Muscle layer of duodenum (tissue), 2 donors: Measurements from ENCODE around the gene CIAO1.
"Not testable (repeated sequence)": the region's sequence is repeated elsewhere in the genome, so short reads cannot be mapped to it uniquely, and the experiment has no call there.

Source experiments
- H3K27ac ChIP-seq: one replicate; pipeline ENCODE4 v1.7.0; 2013; ENCODE audit warnings: mild to moderate bottlenecking, low read length
- H3K27me3 ChIP-seq: one replicate; pipeline ENCODE4 v1.7.0; 2013; ENCODE audit warnings: low read depth, mild to moderate bottlenecking, control low read depth, low read length
- H3K36me3 ChIP-seq, 2 donors: one replicate each; pipeline ENCODE4 v1.7.0; 2013; ENCODE audit warnings: low read length in 2 of 2, control low read depth in 1 of 2, mild to moderate bottlenecking in 1 of 2; ENCODE audit not compliant: insufficient read depth in 2 of 2, control insufficient read depth in 1 of 2
- H3K4me1 ChIP-seq, 2 donors: one replicate each; pipeline ENCODE4 v1.7.0; 2013; ENCODE audit warnings: low read length in 2 of 2, mild to moderate bottlenecking in 2 of 2, control low read depth in 1 of 2, moderate library complexity in 1 of 2; ENCODE audit not compliant: insufficient read depth in 2 of 2, control insufficient read depth in 1 of 2
- H3K4me3 ChIP-seq, 2 donors: one replicate each; pipeline ENCODE4 v1.7.0; 2013; ENCODE audit warnings: low read length in 2 of 2, low read depth in 1 of 2, mild to moderate bottlenecking in 1 of 2
- H3K9me3 ChIP-seq, 2 donors: one replicate each; pipeline ENCODE4 v1.7.0; 2013; ENCODE audit warnings: low read length in 2 of 2, control low read depth in 1 of 2, mild to moderate bottlenecking in 1 of 2; ENCODE audit not compliant: control insufficient read depth in 1 of 2
- donor health status: healthy.

The CIAO1 gene

GRCh38 chr2:96265840-96266679 is at the start of gene CIAO1, which contains the start of gene TMEM127:
Gene CIAO1 (plus strand): TSS chr2:96266225. CDS start chr2:96266351, 126 bp downstream.
Gene TMEM127 (minus strand): TSS chr2:96265997. CDS start chr2:96265381, 616 bp downstream.
- H3K4me3 ChIP-seq: peak within 1 kb of the TSS; percentile 98 to 99
- H3K27ac ChIP-seq: peak within 1 kb of the TSS; percentile 80
- no peaks in the 10 kb centered on the region for H3K27me3 ChIP-seq
- H3K36me3 ChIP-seq: peaks cover 20 to 25% of the 10 kb centered on the region in 2 donors
- peaks cover 19 to 43% of the 10 kb centered on the region in 2 donors for H3K4me1 ChIP-seq
- H3K9me3 ChIP-seq: no peaks in the 10 kb centered on the region

DNA sequence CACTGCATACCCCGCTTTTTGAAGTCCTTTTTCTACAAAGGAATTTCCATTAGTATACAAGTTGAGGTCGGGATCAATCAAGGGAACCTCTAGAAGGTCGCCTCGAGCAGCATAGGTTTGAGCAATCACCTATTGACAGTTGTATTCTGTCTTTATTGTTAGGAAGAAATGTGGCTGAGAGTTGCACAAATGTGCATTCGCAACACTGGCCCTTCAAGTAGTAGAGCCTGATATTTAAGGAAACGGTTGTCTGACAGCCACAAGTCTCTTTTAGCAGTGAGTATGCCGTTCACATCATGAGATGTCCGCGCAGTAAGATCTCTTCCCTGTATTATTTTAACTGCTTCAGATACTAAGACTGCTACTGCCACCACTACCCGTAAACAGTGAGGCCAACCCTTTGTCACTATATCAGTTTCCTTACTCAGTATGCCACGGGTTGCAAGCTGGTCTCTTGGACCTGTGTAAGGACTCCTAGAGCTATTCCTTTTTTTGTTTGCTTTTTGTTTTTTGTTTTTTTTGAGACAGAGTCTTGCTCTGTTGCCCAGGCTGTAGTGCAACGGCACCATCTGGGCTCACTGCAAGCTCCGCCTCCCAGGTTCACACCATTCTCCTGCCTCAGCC is 47.4 kb upstream of the CIAO1 start:
- no peak overlapping the region for H3K27ac ChIP-seq
- H3K36me3 ChIP-seq: no peaks in the 10 kb centered on the region

GRCh38 chr2:96219959-96220358 is 46.1 kb upstream of the CIAO1 start:
- H3K27me3 ChIP-seq, H3K4me3 ChIP-seq, H3K9me3 ChIP-seq, H3K36me3 ChIP-seq, H3K27ac ChIP-seq, H3K4me1 ChIP-seq: not testable (repeated sequence)

More for the DNA sequence above, 47.4 kb upstream of the CIAO1 start:
- H3K4me1 ChIP-seq: no peaks in the 10 kb centered on the region
- H3K4me3 ChIP-seq: no peak overlapping the region
- H3K27me3 ChIP-seq: no peaks in the 10 kb centered on the region
- H3K9me3 ChIP-seq: no peaks in the 10 kb centered on the region

DNA sequence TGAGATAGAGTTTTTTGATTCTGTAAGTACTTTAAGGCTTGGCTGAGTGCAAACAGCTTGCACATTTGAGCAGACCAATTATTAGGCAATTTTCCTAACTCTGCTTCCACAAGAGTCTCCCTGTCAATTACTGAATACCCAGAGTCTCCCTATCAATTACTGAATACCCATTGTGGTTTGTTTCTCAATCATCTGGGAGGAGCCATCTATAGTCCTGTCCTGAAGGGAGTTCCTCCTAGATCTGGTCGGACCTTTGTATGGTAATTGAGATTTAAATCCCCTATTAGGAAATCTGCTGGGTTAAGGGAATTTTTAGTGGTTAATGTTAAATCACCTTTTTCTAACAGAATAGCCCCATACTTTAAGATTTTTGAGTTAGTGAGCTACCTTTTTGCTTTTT is 44.9 kb upstream of the CIAO1 start:
- not testable (repeated sequence) for H3K4me1 ChIP-seq, H3K4me3 ChIP-seq, H3K27ac ChIP-seq, H3K9me3 ChIP-seq, H3K36me3 ChIP-seq, H3K27me3 ChIP-seq

- no peak overlapping the region for H3K27ac ChIP-seq
- H3K4me1 ChIP-seq: no peaks in the 10 kb centered on the region
- peaks cover 0 to 5% of the 10 kb centered on the region in 2 donors for H3K36me3 ChIP-seq
- H3K4me3 ChIP-seq: no peak overlapping the region
- H3K9me3 ChIP-seq: no peaks in the 10 kb centered on the region
- no peaks in the 10 kb centered on the region for H3K27me3 ChIP-seq
Observed at GRCh38 chr2:96225016-96225533, 41.0 kb upstream of the CIAO1 start.

GRCh38 chr2:96231316-96231715 is 34.7 kb upstream of the CIAO1 start:
- Histone ChIP-seq H3K27me3 (no peaks in the 10 kb centered on the region), H3K4me3 (no peak overlapping the region), H3K9me3 (no peaks in the 10 kb centered on the region), H3K27ac (no peak overlapping the region), H3K36me3 (no peaks in the 10 kb centered on the region), H3K4me1 (no peaks in the 10 kb centered on the region)

- Histone ChIP-seq H3K4me1 (no peaks in the 10 kb centered on the region), H3K27ac (no peak overlapping the region), H3K27me3 (no peaks in the 10 kb centered on the region), H3K36me3 (no peaks in the 10 kb centered on the region), H3K4me3 (no peak overlapping the region), H3K9me3 (no peaks in the 10 kb centered on the region)
Observed at GRCh38 chr2:96233436-96233835, 32.6 kb upstream of the CIAO1 start.

- no peaks in the 10 kb centered on the region for H3K9me3 ChIP-seq
- H3K4me3 ChIP-seq: no peak overlapping the region
- no peak overlapping the region for H3K27ac ChIP-seq
- H3K36me3 ChIP-seq: no peaks in the 10 kb centered on the region
- no peaks in the 10 kb centered on the region for H3K27me3 ChIP-seq
- no peaks in the 10 kb centered on the region for H3K4me1 ChIP-seq
Observed at GRCh38 chr2:96233880-96234316, 32.1 kb upstream of the CIAO1 start.

GRCh38 chr2:96236882-96237281 is 29.1 kb upstream of the CIAO1 start:
- H3K9me3 ChIP-seq: no peaks in the 10 kb centered on the region
- H3K27ac ChIP-seq: no peak overlapping the region

GRCh38 chr2:96238266-96238665 is 27.8 kb upstream of the CIAO1 start:
- no peaks in the 10 kb centered on the region for H3K9me3 ChIP-seq
- H3K27me3 ChIP-seq: no peaks in the 10 kb centered on the region
- peaks cover 6 to 10% of the 10 kb centered on the region in 2 donors for H3K36me3 ChIP-seq
- peaks cover 0 to 4% of the 10 kb centered on the region in 2 donors for H3K4me1 ChIP-seq
- no peak overlapping the region for H3K4me3 ChIP-seq
- H3K27ac ChIP-seq: no peak overlapping the region

More at GRCh38 chr2:96236882-96237281, 29.1 kb upstream of the CIAO1 start:
- H3K27me3 ChIP-seq: no peaks in the 10 kb centered on the region
- H3K4me3 ChIP-seq: no peak overlapping the region
- H3K36me3 ChIP-seq: peaks cover 6 to 10% of the 10 kb centered on the region in 2 donors
- peaks cover 0 to 4% of the 10 kb centered on the region in 2 donors for H3K4me1 ChIP-seq

DNA sequence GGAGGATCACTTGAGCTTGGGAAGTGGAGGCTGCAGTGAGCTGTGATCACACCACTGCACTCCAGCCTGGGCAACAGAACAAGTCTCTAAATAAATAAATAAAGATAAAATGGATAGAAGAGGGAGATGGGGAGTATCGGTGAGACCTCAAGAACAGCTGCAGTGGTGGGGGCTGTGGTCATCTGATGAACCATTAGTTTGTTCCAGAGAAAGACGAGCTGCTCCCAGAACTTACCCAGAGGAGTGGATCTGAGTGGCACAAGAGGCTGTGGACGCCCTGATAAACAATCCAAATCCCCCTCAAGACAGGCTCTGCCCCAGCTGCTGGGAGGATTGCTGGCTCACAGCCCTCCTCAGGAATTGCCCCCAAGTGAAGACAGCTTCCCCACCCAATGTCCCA is 26.9 kb upstream of the CIAO1 start:
- H3K4me3 ChIP-seq: no peak overlapping the region
- H3K4me1 ChIP-seq: peaks cover 0 to 4% of the 10 kb centered on the region in 2 donors
- H3K27me3 ChIP-seq: no peaks in the 10 kb centered on the region
- no peaks in the 10 kb centered on the region for H3K9me3 ChIP-seq
- H3K27ac ChIP-seq: no peak overlapping the region
- peaks cover 6 to 10% of the 10 kb centered on the region in 2 donors for H3K36me3 ChIP-seq
